GM19438 (cell line): ENCODE results near the gene FBXO31.

Source experiments
- ATAC-seq: cut with Tn5 transposase; IDR thresholded peaks from one replicate; pipeline ENCODE4 v1.9.1; 2021; ENCODE audit warnings: low read depth; ENCODE audit not compliant: unreplicated experiment

Gene FBXO31

GRCh38 chr16:87330646-87331045, 52.9 kb downstream of the FBXO31 start:
- ATAC-seq, result no peak

- no peak for ATAC-seq
Measured at GRCh38 chr16:87330257-87330624, 53.3 kb downstream of the FBXO31 start.

GRCh38 chr16:87329436-87330256, 53.9 kb downstream of the FBXO31 start:
- no peak for ATAC-seq

- no peak for ATAC-seq
Measured at GRCh38 chr16:87328846-87329245, 54.7 kb downstream of the FBXO31 start.

- ATAC-seq, result no peak
Measured at GRCh38 chr16:87327798-87328495, 55.6 kb downstream of the FBXO31 start.

- no peak for ATAC-seq
Measured at GRCh38 chr16:87326151-87326571, 57.4 kb downstream of the FBXO31 start.

GRCh38 chr16:87325423-87325858, 58.1 kb downstream of the FBXO31 start:
- ATAC-seq, result no peak

- no peak for ATAC-seq
Measured at GRCh38 chr16:87324411-87325275, 58.9 kb downstream of the FBXO31 start.

GRCh38 chr16:87323727-87324410, 59.7 kb downstream of the FBXO31 start:
- ATAC-seq, result no peak

GRCh38 chr16:87322833-87323726, 60.5 kb downstream of the FBXO31 start:
- no peak for ATAC-seq

- no peak for ATAC-seq
Measured at GRCh38 chr16:87322360-87322759, 61.2 kb downstream of the FBXO31 start.

GRCh38 chr16:87321336-87322107, 62.1 kb downstream of the FBXO31 start:
- no peak for ATAC-seq

GRCh38 chr16:87320510-87321227, 62.9 kb downstream of the FBXO31 start:
- ATAC-seq, result no peak

- ATAC-seq, result no peak
Measured at GRCh38 chr16:87319997-87320491, 63.5 kb downstream of the FBXO31 start.

GRCh38 chr16:87319011-87319410, 64.6 kb downstream of the FBXO31 start:
- no peak for ATAC-seq

GRCh38 chr16:87317750-87318644, 65.6 kb downstream of the FBXO31 start:
- ATAC-seq, result peak; percentile 10
